Measurements from ENCODE around the gene MOCS3.

The MOCS3 gene
- 6.4 to 12.3 (median 9.5) reads per million in 4 donors for total RNA-seq

DNA sequence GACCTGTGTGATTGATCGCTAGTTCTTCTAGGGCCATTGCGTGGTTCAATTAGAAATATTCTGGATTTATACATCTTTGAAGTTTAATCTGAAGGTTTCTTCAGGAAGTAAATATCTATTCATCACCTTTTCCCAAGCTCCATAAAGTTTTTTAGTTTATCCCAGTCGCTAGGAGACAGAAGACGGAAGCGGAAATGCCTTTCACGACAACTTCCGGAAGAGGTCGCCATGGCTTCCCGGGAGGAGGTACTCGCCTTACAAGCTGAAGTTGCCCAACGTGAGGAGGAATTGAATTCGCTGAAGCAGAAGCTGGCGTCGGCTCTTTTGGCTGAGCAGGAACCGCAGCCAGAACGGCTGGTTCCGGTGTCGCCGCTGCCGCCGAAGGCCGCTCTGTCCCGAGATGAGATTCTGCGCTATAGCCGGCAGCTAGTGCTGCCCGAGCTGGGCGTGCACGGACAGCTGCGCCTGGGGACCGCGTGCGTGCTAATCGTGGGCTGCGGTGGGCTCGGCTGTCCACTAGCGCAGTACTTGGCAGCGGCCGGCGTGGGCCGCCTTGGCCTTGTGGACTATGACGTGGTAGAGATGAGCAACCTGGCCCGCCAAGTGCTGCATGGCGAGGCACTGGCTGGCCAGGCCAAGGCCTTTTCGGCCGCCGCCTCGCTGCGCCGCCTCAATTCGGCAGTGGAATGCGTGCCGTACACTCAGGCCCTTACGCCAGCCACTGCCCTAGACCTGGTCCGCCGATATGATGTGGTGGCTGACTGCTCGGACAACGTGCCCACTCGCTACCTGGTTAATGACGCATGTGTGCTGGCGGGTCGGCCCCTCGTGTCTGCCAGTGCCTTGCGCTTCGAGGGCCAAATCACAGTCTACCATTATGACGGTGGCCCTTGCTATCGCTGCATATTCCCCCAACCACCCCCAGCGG, at the start of gene MOCS3:
TSS of gene MOCS3 (plus strand) at position 204 of the 928 bp plus-strand sequence. CDS start at position 229, 25 bp downstream.
- DNase-seq: peak; percentile 70 to 91 (median 77)

- DNase-seq: no peak
Observed at GRCh38 chr20:50909413-50909812, 49.2 kb upstream of the MOCS3 start.

GRCh38 chr20:50911030-50911429, 47.6 kb upstream of the MOCS3 start:
- DNase-seq: no peak

DNA sequence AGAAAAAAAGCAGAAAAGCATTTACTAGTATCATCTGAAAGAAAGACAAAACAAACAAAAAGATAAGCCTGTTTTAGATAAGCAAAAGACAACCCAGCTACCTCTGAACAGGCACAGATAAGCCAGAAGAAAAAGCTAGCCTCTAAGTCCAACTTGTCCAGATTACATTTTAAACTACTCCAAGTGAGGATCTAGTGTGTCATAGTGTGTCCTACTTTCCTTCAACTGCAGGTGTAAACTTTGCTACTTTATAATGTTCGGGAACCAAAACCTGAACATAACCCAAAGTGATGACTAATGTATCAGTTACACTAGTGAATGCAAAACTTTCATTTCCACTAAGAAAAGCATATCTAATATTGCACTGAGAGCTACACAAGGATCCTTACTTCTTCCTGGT, 46.9 kb upstream of the MOCS3 start:
- DNase-seq: no peak

DNA sequence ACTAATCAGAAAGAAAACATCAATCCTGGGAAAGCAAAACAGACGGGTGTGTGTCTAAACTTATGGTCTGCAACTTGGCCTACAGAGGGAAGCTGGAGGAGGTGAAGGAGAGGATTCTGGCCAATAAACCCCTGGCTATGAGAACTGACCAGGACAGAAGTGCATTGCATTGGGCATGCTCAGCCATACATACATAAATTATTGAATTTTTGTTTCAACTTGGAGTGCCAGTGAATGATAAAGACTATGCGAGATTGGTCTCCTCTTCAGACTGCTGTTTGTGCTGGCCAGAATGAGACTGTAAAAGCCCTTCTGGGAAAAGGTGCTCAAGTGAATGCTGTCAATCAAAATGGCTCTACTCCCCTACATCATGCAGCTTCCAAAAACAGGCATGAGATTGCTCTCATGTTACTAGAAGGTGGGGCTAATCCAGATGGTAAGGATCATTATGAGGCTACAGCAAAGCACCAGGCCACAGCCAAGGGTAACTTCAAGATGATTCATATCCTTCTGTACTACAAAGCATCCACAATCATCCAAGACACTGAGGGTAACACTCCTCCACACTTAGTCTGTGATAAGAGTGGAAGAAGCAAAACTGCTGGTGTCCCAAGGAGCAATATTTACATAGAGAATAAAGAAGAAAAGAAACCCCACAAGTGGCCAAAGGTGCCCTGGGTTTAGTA, 44.8 kb upstream of the MOCS3 start:
- DNase-seq: peak in 1 of 5 donors; percentile 58

DNA sequence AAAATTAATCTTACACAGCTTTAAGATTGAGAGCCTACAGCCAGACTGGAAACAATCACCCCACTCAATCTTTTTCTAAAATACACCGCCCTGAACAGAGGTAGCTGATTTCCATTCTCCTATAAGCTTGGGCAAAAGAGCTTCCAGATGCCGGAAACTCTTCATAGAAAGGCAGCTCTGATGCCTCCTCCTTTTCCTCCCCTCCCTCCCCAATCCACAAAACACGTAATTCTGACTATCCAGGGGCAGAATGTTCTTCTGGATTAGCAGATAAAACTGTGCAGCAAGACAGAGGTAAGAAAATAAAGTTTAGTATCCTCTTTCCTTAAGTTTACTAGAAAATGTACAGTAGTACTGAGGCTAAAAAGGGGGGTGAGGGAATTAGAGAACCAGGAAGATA, 43.2 kb upstream of the MOCS3 start:
- no peak for DNase-seq

DNA sequence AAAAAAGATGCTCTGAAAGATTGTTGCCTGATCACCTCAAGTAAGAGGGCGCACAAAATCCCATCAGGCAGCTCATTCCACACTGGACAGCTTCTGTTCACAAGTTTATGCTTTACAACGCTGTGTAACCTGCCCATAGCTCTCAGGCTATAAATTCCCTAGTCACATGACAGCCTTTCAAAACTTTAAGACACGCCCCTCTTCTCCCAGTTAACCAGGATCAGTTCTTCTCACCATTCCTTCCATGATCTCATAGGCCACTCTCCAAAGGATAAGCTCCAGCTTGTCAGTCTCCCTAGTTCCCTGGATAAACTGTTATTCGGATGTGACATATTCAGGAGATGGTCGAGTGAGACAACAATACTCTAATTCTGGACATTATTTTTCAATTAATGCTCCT, 42.4 kb upstream of the MOCS3 start:
- DNase-seq: no peak

- no peak for DNase-seq
Observed at GRCh38 chr20:50916934-50917333, 41.7 kb upstream of the MOCS3 start.

GRCh38 chr20:50918403-50918802, 40.2 kb upstream of the MOCS3 start:
- DNase-seq: no peak

- no peak for DNase-seq
Observed at GRCh38 chr20:50919567-50919966, 39.1 kb upstream of the MOCS3 start.

GRCh38 chr20:50920997-50921396, 37.6 kb upstream of the MOCS3 start:
- no peak for DNase-seq

DNA sequence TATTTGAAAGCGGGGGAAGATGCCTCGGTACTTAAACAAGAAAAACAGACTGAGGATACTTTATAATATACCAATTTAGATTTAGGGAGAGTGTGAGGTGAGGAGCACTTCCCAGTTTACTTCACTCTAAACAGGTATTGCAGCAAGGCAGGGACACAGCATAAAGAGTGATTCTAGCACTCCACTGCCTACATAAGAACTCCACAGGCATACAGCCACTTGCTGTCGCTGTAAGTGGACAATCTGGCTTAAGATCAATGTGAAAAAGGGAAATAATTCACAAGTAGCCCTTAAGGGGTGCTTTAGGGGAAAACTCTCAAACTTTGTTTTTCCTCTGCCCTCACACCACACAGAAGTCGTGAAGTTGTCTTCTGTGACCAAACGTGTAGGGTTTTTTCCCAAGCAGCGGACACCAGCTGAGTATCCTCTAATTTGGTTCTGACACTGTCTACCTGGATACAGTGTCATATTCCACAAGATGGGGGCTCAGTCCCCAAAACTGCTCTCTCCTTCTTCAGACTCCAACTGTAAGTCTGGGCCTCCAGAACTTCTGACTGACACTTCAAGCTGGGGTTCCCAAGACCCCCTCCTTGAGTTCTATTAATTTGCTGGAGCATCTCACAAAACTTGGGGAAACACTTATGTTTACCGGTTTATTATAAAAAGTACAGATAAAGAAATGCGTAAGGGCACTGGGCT, 36.7 kb upstream of the MOCS3 start:
- DNase-seq: no peak

DNA sequence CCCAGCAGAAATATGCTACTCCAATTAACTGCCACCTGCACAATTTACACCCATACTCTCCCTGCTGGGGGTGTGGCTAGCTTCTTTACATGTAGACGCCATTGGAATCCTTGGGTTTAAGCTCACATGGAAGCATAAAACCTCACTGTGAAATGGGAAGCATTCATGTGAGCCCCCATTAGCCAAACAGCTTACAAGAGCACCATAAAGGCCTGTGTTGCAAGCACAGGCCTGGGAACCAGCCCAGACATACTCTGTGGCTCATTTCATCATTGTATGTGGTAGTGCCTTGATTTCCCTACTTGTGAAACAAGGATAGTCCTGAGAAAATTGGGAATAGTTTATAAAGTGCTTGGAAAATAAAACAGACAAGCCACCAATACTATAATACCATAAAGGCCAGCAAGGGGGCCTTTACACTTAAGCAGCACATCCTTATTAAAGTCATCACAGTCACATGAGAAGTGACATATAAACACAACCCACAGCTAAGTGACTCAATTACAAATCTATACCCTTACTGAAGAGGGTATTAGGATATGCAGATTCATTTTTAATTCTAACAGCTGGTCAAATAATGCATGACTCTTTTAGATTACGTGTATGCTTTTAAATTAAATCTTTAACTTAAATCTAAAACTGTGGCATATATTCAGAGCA, 34.2 kb upstream of the MOCS3 start:
- no peak for DNase-seq

- no peak for DNase-seq
Observed at GRCh38 chr20:50926530-50926929, 32.1 kb upstream of the MOCS3 start.

DNA sequence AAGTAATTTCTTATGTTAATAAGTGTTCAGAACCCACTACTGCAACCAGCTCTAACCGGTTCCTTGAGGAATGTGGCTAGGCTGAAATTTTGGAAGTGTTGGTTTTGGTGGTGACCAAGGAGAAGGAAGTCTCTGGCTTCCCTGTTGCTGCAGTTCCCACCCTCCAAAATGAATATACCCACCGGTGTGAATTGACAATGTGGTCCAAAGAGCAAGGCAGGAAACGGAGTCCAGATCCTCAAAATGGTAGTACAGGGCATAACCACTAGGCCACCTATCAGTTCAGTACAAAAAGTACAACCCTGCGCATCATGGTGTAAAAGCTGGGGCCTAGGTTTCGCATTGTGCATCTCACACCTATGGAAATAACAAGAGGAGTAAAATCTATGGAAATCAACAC, 30.1 kb upstream of the MOCS3 start:
- DNase-seq: no peak

DNA sequence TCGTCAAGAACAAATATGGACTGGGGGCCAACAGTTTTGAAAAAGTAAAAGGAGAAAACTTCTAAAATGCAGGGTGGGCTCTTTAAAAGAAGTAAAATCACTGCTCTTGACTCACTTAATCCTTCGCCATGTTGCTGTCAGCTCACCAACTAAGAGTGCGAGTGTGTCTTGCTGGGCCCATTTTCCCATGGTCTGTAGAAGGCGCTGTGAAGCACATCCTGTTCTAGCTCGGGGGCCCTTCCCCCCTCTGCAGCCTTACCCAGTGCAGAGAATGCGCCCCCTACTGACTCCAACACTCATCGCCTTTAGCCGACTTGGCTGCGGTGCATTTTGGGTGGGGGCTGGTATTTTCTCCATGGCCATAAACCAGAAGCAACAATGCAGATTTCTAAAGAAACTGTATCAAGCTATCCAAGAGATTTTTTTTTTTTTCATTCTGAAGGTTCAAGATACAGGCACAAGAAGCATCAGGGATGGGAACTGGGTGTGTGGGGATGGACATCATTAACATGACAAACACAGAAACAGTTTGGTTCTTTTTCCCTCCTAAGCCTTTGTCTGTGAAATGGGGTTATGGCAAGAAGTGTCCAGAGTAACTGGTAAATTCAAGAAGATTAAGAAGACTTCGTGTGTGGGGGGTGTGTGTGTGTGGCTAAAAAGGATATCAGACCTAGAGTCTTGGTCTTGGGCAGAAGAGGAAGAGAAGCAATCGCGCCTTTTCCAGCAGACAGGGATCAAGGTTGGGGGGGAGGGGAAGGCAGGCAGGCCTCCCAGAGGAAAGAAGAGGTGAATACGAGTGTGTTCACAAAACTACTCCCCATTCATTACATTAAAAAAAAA, 29.1 kb upstream of the MOCS3 start:
- DNase-seq: peak; percentile 82 to 96 (median 89)

DNA sequence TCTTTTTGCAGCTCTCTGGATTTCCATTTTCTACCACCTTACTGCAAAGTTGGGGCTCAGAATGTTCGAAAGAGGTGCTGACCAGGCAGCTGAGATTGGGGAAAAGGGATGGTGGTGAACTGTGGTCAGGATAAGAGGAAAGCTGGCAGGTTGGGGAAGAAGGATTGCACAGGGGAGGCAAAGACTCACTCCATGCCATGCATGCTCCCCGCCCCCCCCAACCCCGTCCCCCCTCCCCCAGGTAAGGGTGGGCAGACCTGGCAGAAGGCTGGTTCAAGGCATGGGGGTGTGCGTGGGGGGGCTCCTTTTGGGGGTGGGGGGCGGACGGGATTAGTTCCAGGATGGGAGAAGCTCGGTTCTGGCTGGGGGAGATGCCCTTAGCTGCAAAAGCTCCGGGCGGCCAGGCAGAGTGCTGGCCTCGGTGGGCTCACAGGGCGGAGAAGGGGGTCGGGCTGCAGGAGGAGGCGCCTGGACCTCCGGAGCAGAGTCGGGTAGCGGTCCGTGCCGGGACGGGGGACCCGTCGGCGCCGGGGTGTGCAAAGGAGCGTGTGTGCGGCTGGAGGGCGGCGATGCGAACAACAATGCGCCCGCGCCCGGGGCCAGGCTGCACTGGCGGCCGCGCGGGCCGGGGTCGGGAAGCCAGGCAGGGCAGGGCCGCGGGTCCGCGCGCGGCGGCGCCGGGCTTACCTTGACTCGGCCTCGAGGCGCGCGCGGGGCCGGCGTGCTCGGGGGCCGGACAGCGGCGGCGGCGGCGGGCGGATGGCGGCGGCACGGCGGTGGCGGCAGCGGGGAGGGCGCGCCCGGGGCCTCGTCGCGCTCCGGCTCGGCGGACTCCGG, 28.3 kb upstream of the MOCS3 start:
- DNase-seq: peak in 3 of 5 donors; percentile 11 to 21 (median 13)

GRCh38 chr20:50930976-50931305, 27.7 kb upstream of the MOCS3 start:
- DNase-seq: no peak

GRCh38 chr20:50931306-50932015, 27.2 kb upstream of the MOCS3 start, which contains the start of gene ADNP:
ADNP (minus strand) TSS chr20:50931437; CDS start chr20:50903996, 27,441 bp downstream.
- DNase-seq: peak; percentile 80 to 91 (median 87)

DNA sequence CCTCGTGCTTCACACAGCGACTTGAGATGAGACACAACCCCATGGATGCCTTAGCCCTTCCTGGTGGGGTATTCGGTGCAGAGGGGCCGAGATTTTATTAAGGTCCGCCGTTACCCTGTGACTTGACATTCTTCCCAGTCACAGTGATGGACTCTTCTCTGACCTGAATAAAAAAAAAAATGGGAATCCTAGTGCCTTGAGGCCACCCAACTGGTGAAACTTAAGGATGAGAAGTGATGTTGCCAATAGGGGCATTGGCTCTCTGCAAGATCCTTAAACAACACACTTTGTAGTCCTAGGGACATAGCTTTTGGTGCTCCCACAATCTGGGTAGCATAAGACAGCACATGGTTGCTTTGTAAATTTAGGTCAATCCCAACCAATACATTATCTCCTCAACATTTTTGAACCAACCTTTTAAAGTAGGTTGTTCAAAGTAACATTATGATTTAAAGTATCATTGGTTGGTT, 26.6 kb upstream of the MOCS3 start:
- DNase-seq: no peak
